Keratinocyte (primary cell): Measurements from ENCODE around the gene IFNGR1. TPM values are rescaled to one million over a fixed set of nuclear protein-coding genes. Genes with fewer than 3 reads are reported as not detected.

ENCODE experiments used
- DNase-seq: peaks from one replicate; pipeline ENCODE4 v3.0.0-alpha.2; 2011; ENCODE audit warnings: low read depth, missing footprints, low spot score
- FAIRE-seq: peaks from 2 replicates; lab custom pipeline; 2011; peaks lifted over from hg19 to GRCh38; lab: Jason Lieb, UNC
- H2AFZ ChIP-seq: 2 replicates; pipeline ENCODE4 v1.6.0; 2012; ENCODE audit warnings: low read length, control low read depth, inconsistent platforms; ENCODE audit not compliant: control insufficient read depth
- H3K27ac ChIP-seq: 2 replicates; pipeline ENCODE4 v1.5.1; 2011; ENCODE audit warnings: low read length; ENCODE audit not compliant: control insufficient read depth, insufficient read depth
- H3K27me3 ChIP-seq: 3 replicates; pipeline ENCODE4 v1.6.0; 2011; ENCODE audit warnings: low read length; ENCODE audit not compliant: control insufficient read depth, insufficient read depth; ENCODE audit errors: extremely low read depth
- H3K36me3 ChIP-seq, 2 experiments: 2 replicates in 1 of 2; 3 replicates in 1 of 2; pipeline ENCODE4 v1.5.1; 2011; ENCODE audit warnings: low read length in 2 of 2, mild to moderate bottlenecking in 1 of 2; ENCODE audit not compliant: control insufficient read depth in 2 of 2, insufficient read depth in 2 of 2; ENCODE audit errors: extremely low read depth in 1 of 2
- H3K4me1 ChIP-seq: 3 replicates; pipeline ENCODE4 v1.5.1; 2011; ENCODE audit warnings: low read length; ENCODE audit not compliant: control insufficient read depth, insufficient read depth; ENCODE audit errors: extremely low read depth
- H3K4me2 ChIP-seq: 3 replicates; pipeline ENCODE4 v1.6.0; 2011; ENCODE audit warnings: low read depth, low read length; ENCODE audit not compliant: control insufficient read depth, insufficient read depth; ENCODE audit errors: extremely low read depth
- H3K4me3 ChIP-seq, 3 experiments: fragments of 200-600 bp in 1 of 3; sonication (generic) in 1 of 3; 2 replicates in 2 of 3; 3 replicates in 1 of 3; pipeline ENCODE4 v1.5.1; 2011 to 2016; ENCODE audit warnings: low read length in 3 of 3, mild to moderate bottlenecking in 3 of 3, control low read depth in 2 of 3, inconsistent platforms in 1 of 3, low read depth in 1 of 3, mixed read lengths in 1 of 3, mixed run types in 1 of 3, moderate library complexity in 1 of 3; ENCODE audit not compliant: control insufficient read depth in 2 of 3, insufficient read depth in 2 of 3; ENCODE audit errors: extremely low read depth in 1 of 3
- H3K79me2 ChIP-seq: 2 replicates; pipeline ENCODE4 v1.6.0; 2012; ENCODE audit warnings: low read length; ENCODE audit not compliant: control insufficient read depth, insufficient read depth
- H3K9ac ChIP-seq: 3 replicates; pipeline ENCODE4 v1.6.0; 2011; ENCODE audit warnings: low read length; ENCODE audit not compliant: control insufficient read depth, insufficient read depth; ENCODE audit errors: extremely low read depth
- H3K9me1 ChIP-seq: 3 replicates; pipeline ENCODE4 v1.6.0; 2011; ENCODE audit warnings: low read length; ENCODE audit not compliant: control insufficient read depth, insufficient read depth; ENCODE audit errors: extremely low read depth
- H3K9me3 ChIP-seq: 2 replicates; pipeline ENCODE4 v1.5.1; 2012; ENCODE audit warnings: low read depth, low read length; ENCODE audit not compliant: control insufficient read depth
- H4K20me1 ChIP-seq: 3 replicates; pipeline ENCODE4 v1.6.0; 2011; ENCODE audit warnings: low read length; ENCODE audit not compliant: control insufficient read depth, insufficient read depth; ENCODE audit errors: extremely low read depth
- CTCF ChIP-seq, 3 experiments: IDR thresholded peaks in 1 of 3; conservative IDR thresholded peaks in 1 of 3; optimal IDR thresholded peaks in 1 of 3; 2 replicates in 2 of 3; 3 replicates in 1 of 3; pipeline versions ENCODE3 to v1.5.1; 2011; ENCODE audit warnings: low read length in 3 of 3, mild to moderate bottlenecking in 3 of 3, moderate library complexity in 2 of 3, control low read depth in 1 of 3, inconsistent platforms in 1 of 3; ENCODE audit not compliant: insufficient read depth in 2 of 3; ENCODE audit errors: extremely low read depth in 1 of 3
- EZH2 ChIP-seq: IDR thresholded peaks from one replicate; pipeline ENCODE4 v1.6.1; 2012; ENCODE audit warnings: inconsistent platforms, mild to moderate bottlenecking, low read length, moderate library complexity
- dilution Hi-C: fragments of 300-500 bp; cut with MboI; formaldehyde crosslinking; loops from one replicate; pipeline ENCODE4 v1.7.0; 2020; ENCODE audit warnings: low sequenced_read_pairs; ENCODE audit not compliant: extremely low pct_ligation_motif_present
- polyA plus RNA-seq, 5 experiments: library from polyadenylated mRNA; depleted of rRNA in 3 of 5; stranded (reverse) in 3 of 5; stranded (forward) in 1 of 5; unstranded in 1 of 5; fragments of >200 nt; gene quantifications; 1 replicate in 1 of 5; 2 replicates in 3 of 5; 3 replicates in 1 of 5; pipeline versions ENCODE4 v1.2.1 to v1.2.3, GENCODE V29; 2011 to 2012; ENCODE audit warnings: missing spikeins in 2 of 5, low read depth in 1 of 5, low replicate concordance in 1 of 5

IFNGR1 gene
- polyA plus RNA-seq, 1 donor (not counting 4 experiments of a cell fraction or from before 2014, with no cell fraction given) = 109 TPM

GRCh38 chr6:137192821-137193220 lies 26.4 kb downstream of the IFNGR1 start:
- Histone ChIP-seq H4K20me1 (no peaks in the 10 kb centered on the region), H3K27me3 (no peaks in the 10 kb centered on the region), H3K27ac (no peak overlapping the region), H3K4me1 (no peaks in the 10 kb centered on the region), H3K9ac (no peak overlapping the region), H3K4me2 (no peak overlapping the region), H3K9me1 (no peaks in the 10 kb centered on the region), H3K79me2 (no peaks in the 10 kb centered on the region), H3K9me3 (peaks cover 3% of the 10 kb centered on the region), H2AFZ (no peak overlapping the region), H3K36me3 (peaks cover 0 to 3% of the 10 kb centered on the region in 2 experiments), H3K4me3 (no peak overlapping the region)
- DNase-seq (no peak), FAIRE-seq (no peak)
- dilution Hi-C loops = no loop called here
- TF ChIP-seq EZH2 = no peak
- no peak for TF ChIP-seq CTCF (optimal IDR thresholded peaks at IDR 0.05 in 1 of 3, IDR thresholded peaks at IDR 0.05 in 1 of 3, conservative IDR thresholded peaks at IDR 0.05 in 1 of 3; ENCODE audit: extremely low read depth in 1 of 3, insufficient read depth in 2 of 3, low read length in 3 of 3)

- Histone ChIP-seq H3K4me1 (no peaks in the 10 kb centered on the region), H3K4me3 (no peak overlapping the region), H3K79me2 (no peaks in the 10 kb centered on the region), H3K36me3 (no peaks in the 10 kb centered on the region), H2AFZ (no peak overlapping the region), H3K9me3 (peaks cover 3% of the 10 kb centered on the region), H3K9ac (no peak overlapping the region), H3K27ac (no peak overlapping the region), H3K9me1 (no peaks in the 10 kb centered on the region), H4K20me1 (no peaks in the 10 kb centered on the region), H3K4me2 (no peak overlapping the region), H3K27me3 (no peaks in the 10 kb centered on the region)
- no peak for DNase-seq
- dilution Hi-C loops = no loop called here
- TF ChIP-seq EZH2 (no peak), CTCF (optimal IDR thresholded peaks at IDR 0.05 in 1 of 3, IDR thresholded peaks at IDR 0.05 in 1 of 3, conservative IDR thresholded peaks at IDR 0.05 in 1 of 3; ENCODE audit: extremely low read depth in 1 of 3, insufficient read depth in 2 of 3, low read length in 3 of 3) (no peak)
- no peak for FAIRE-seq
Observed at GRCh38 chr6:137191670-137192069, 27.5 kb downstream of the IFNGR1 start.
